Suprapubic skin (tissue), 3 donors: Measurements from ENCODE around the gene MOCS3.

Source experiments
- POLR2A ChIP-seq, 2 donors: fragments of 450-650 bp; IDR thresholded peaks; one replicate each; pipeline ENCODE4 v1.6.1; 2017; ENCODE audit warnings: antibody characterized with exemption in 2 of 2, mild to moderate bottlenecking in 2 of 2, moderate library complexity in 2 of 2
- TF ChIP-seq, protein P1 (sequence below), 2 donors: fragments of 200-600 bp in 1 of 2; fragments of 450-650 bp in 1 of 2; sonication (generic) in 1 of 2; IDR thresholded peaks; one replicate each; pipeline ENCODE4 v1.5.1; 2016 to 2019; ENCODE audit warnings: antibody characterized with exemption in 2 of 2, mild to moderate bottlenecking in 1 of 2, moderate library complexity in 1 of 2

DNA sequence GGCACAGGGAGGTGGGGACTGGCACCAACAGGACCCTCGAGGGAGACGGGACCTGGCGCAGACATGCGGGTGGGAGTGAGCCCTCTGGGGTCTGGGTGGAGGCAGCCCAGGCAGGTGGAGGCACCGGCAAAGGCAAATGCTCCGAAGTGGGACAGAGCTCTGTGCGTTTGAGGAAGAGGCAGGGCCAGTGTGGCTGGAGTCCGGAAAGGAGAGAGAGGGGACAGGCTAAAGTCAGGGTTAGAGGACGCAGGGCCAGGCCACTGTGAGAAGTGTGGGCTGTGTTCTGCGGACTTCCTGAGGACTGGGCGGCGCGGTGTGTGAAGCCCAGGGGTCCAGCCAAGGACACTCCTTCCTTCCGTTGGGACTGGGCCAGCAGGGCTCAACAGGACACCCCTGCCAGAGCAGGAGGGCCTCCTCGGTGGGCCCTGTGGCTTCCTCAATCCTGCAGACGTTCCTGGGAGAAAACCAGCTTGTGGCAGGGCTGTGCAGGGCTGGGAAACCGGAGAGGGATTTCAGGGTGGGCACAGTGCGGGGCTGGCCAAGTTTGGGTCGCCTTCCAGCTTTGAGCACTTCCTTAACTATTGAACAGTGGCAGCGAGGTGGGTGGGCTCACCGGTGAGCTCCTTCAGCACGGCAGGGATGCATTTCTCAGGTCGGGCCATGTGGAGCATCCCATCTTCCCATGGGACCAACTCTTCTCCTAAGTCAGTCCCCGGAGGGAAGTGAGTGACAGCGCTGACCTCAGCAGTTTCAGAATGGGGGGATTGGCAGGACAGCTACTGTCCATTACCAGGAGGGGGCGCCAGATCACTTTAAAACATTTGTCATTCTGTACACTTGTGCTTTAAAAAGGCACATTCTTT, 22.5 kb downstream of the MOCS3 start:
- TF ChIP-seq, protein P1, sequence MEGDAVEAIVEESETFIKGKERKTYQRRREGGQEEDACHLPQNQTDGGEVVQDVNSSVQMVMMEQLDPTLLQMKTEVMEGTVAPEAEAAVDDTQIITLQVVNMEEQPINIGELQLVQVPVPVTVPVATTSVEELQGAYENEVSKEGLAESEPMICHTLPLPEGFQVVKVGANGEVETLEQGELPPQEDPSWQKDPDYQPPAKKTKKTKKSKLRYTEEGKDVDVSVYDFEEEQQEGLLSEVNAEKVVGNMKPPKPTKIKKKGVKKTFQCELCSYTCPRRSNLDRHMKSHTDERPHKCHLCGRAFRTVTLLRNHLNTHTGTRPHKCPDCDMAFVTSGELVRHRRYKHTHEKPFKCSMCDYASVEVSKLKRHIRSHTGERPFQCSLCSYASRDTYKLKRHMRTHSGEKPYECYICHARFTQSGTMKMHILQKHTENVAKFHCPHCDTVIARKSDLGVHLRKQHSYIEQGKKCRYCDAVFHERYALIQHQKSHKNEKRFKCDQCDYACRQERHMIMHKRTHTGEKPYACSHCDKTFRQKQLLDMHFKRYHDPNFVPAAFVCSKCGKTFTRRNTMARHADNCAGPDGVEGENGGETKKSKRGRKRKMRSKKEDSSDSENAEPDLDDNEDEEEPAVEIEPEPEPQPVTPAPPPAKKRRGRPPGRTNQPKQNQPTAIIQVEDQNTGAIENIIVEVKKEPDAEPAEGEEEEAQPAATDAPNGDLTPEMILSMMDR (IDR thresholded peaks at IDR 0.05) = peak; percentile 28 to 71
- TF ChIP-seq POLR2A (IDR thresholded peaks at IDR 0.05) = no peak
